Keratinocyte (primary cell): ENCODE measurements around the gene CSGALNACT2. TPM values are rescaled to one million over a fixed set of nuclear protein-coding genes. Genes with fewer than 3 reads are reported as not detected.

Source experiments
- DNase-seq: peaks from one replicate; pipeline ENCODE4 v3.0.0-alpha.2; 2011; ENCODE audit warnings: low read depth, missing footprints, low spot score
- FAIRE-seq: peaks from 2 replicates; lab custom pipeline; 2011; peaks lifted over from hg19 to GRCh38; lab: Jason Lieb, UNC
- H2AFZ ChIP-seq: 2 replicates; pipeline ENCODE4 v1.6.0; 2012; ENCODE audit warnings: low read length, control low read depth, inconsistent platforms; ENCODE audit not compliant: control insufficient read depth
- H3K27ac ChIP-seq: 2 replicates; pipeline ENCODE4 v1.5.1; 2011; ENCODE audit warnings: low read length; ENCODE audit not compliant: control insufficient read depth, insufficient read depth
- H3K27me3 ChIP-seq: 3 replicates; pipeline ENCODE4 v1.6.0; 2011; ENCODE audit warnings: low read length; ENCODE audit not compliant: control insufficient read depth, insufficient read depth; ENCODE audit errors: extremely low read depth
- H3K36me3 ChIP-seq, 2 experiments: 2 replicates in 1 of 2; 3 replicates in 1 of 2; pipeline ENCODE4 v1.5.1; 2011; ENCODE audit warnings: low read length in 2 of 2, mild to moderate bottlenecking in 1 of 2; ENCODE audit not compliant: control insufficient read depth in 2 of 2, insufficient read depth in 2 of 2; ENCODE audit errors: extremely low read depth in 1 of 2
- H3K4me1 ChIP-seq: 3 replicates; pipeline ENCODE4 v1.5.1; 2011; ENCODE audit warnings: low read length; ENCODE audit not compliant: control insufficient read depth, insufficient read depth; ENCODE audit errors: extremely low read depth
- H3K4me2 ChIP-seq: 3 replicates; pipeline ENCODE4 v1.6.0; 2011; ENCODE audit warnings: low read depth, low read length; ENCODE audit not compliant: control insufficient read depth, insufficient read depth; ENCODE audit errors: extremely low read depth
- H3K4me3 ChIP-seq, 3 experiments: fragments of 200-600 bp in 1 of 3; sonication (generic) in 1 of 3; 2 replicates in 2 of 3; 3 replicates in 1 of 3; pipeline ENCODE4 v1.5.1; 2011 to 2016; ENCODE audit warnings: low read length in 3 of 3, mild to moderate bottlenecking in 3 of 3, control low read depth in 2 of 3, inconsistent platforms in 1 of 3, low read depth in 1 of 3, mixed read lengths in 1 of 3, mixed run types in 1 of 3, moderate library complexity in 1 of 3; ENCODE audit not compliant: control insufficient read depth in 2 of 3, insufficient read depth in 2 of 3; ENCODE audit errors: extremely low read depth in 1 of 3
- H3K79me2 ChIP-seq: 2 replicates; pipeline ENCODE4 v1.6.0; 2012; ENCODE audit warnings: low read length; ENCODE audit not compliant: control insufficient read depth, insufficient read depth
- H3K9ac ChIP-seq: 3 replicates; pipeline ENCODE4 v1.6.0; 2011; ENCODE audit warnings: low read length; ENCODE audit not compliant: control insufficient read depth, insufficient read depth; ENCODE audit errors: extremely low read depth
- H3K9me1 ChIP-seq: 3 replicates; pipeline ENCODE4 v1.6.0; 2011; ENCODE audit warnings: low read length; ENCODE audit not compliant: control insufficient read depth, insufficient read depth; ENCODE audit errors: extremely low read depth
- H3K9me3 ChIP-seq: 2 replicates; pipeline ENCODE4 v1.5.1; 2012; ENCODE audit warnings: low read depth, low read length; ENCODE audit not compliant: control insufficient read depth
- H4K20me1 ChIP-seq: 3 replicates; pipeline ENCODE4 v1.6.0; 2011; ENCODE audit warnings: low read length; ENCODE audit not compliant: control insufficient read depth, insufficient read depth; ENCODE audit errors: extremely low read depth
- CTCF ChIP-seq, 3 experiments: IDR thresholded peaks in 1 of 3; conservative IDR thresholded peaks in 1 of 3; optimal IDR thresholded peaks in 1 of 3; 2 replicates in 2 of 3; 3 replicates in 1 of 3; pipeline versions ENCODE3 to v1.5.1; 2011; ENCODE audit warnings: low read length in 3 of 3, mild to moderate bottlenecking in 3 of 3, moderate library complexity in 2 of 3, control low read depth in 1 of 3, inconsistent platforms in 1 of 3; ENCODE audit not compliant: insufficient read depth in 2 of 3; ENCODE audit errors: extremely low read depth in 1 of 3
- EZH2 ChIP-seq: IDR thresholded peaks from one replicate; pipeline ENCODE4 v1.6.1; 2012; ENCODE audit warnings: inconsistent platforms, mild to moderate bottlenecking, low read length, moderate library complexity
- dilution Hi-C: fragments of 300-500 bp; cut with MboI; formaldehyde crosslinking; loops from one replicate; pipeline ENCODE4 v1.7.0; 2020; ENCODE audit warnings: low sequenced_read_pairs; ENCODE audit not compliant: extremely low pct_ligation_motif_present
- polyA plus RNA-seq, 5 experiments: library from polyadenylated mRNA; depleted of rRNA in 3 of 5; stranded (reverse) in 3 of 5; stranded (forward) in 1 of 5; unstranded in 1 of 5; fragments of >200 nt; gene quantifications; 1 replicate in 1 of 5; 2 replicates in 3 of 5; 3 replicates in 1 of 5; pipeline versions ENCODE4 v1.2.1 to v1.2.3, GENCODE V29; 2011 to 2012; ENCODE audit warnings: missing spikeins in 2 of 5, low read depth in 1 of 5, low replicate concordance in 1 of 5

The CSGALNACT2 gene
- polyA plus RNA-seq, 1 donor (not counting 4 experiments of a cell fraction or from before 2014, with no cell fraction given): 19.7 TPM

GRCh38 chr10:43214071-43214955 lies 76.1 kb downstream of the CSGALNACT2 start:
- Histone ChIP-seq H4K20me1 (no peaks in the 10 kb centered on the region), H3K4me2 (no peak overlapping the region), H3K4me1 (no peaks in the 10 kb centered on the region), H3K27me3 (peaks cover 26% of the 10 kb centered on the region), H3K9me1 (no peaks in the 10 kb centered on the region), H3K9ac (no peak overlapping the region), H3K27ac (no peak overlapping the region), H3K36me3 (no peaks in the 10 kb centered on the region), H3K9me3 (no peaks in the 10 kb centered on the region), H3K4me3 (no peak overlapping the region), H3K79me2 (no peaks in the 10 kb centered on the region), H2AFZ (no peak overlapping the region)
- no peak for FAIRE-seq
- no peak for TF ChIP-seq EZH2
- no peak for TF ChIP-seq CTCF (optimal IDR thresholded peaks at IDR 0.05 in 1 of 3, IDR thresholded peaks at IDR 0.05 in 1 of 3, conservative IDR thresholded peaks at IDR 0.05 in 1 of 3; ENCODE audit: extremely low read depth in 1 of 3, insufficient read depth in 2 of 3, low read length in 3 of 3)
- DNase-seq: no peak
- dilution Hi-C loops: no loop called here

DNA sequence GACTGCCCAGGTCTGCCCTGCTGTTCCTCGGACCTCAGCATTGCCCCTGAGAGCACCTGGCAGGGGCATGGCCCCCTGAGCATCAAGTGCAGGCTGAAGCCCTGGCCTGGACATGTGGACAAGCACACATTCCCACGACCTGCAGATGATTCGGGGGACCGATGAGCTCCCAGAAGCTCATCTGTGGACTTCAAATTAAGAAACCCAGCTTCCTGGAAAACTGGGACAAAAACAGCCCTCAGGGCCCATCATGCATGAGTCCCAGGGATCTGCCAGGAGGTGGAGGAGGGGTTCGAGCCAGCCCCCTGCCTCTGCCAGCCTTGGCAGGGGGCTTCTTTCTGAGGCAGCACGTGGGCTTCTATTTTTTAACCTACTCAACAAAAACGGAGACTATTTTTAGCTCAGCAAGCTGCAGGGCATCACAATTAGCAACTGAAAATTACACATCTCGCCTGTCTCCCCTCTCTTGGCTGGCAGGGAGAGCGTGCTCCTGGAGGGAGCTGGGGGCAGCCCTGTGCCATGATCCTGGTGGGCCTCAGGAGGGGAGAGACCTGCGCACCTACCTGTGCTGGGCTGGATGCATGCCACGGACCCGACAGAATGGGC lies 76.8 kb downstream of the CSGALNACT2 start:
- H3K27ac ChIP-seq: no peak overlapping the region
- no peaks in the 10 kb centered on the region for H3K9me1 ChIP-seq
- FAIRE-seq: no peak
- no peaks in the 10 kb centered on the region for H3K9me3 ChIP-seq
- H3K4me3 ChIP-seq: no peak overlapping the region
- no peaks in the 10 kb centered on the region for H3K36me3 ChIP-seq
- H2AFZ ChIP-seq: no peak overlapping the region
- no peaks in the 10 kb centered on the region for H4K20me1 ChIP-seq
- TF ChIP-seq CTCF (optimal IDR thresholded peaks at IDR 0.05 in 1 of 3, IDR thresholded peaks at IDR 0.05 in 1 of 3, conservative IDR thresholded peaks at IDR 0.05 in 1 of 3; ENCODE audit: extremely low read depth in 1 of 3, insufficient read depth in 2 of 3, low read length in 3 of 3): no peak
- TF ChIP-seq EZH2: no peak
- H3K4me2 ChIP-seq: no peak overlapping the region
- peaks cover 26% of the 10 kb centered on the region for H3K27me3 ChIP-seq
- no peaks in the 10 kb centered on the region for H3K4me1 ChIP-seq
- no peak overlapping the region for H3K9ac ChIP-seq
- H3K79me2 ChIP-seq: no peaks in the 10 kb centered on the region
- no peak for DNase-seq
- dilution Hi-C loops: no loop called here
